OCI-LY3 (cell line): ENCODE measurements around the gene PAK1IP1.

ENCODE experiments used
- H2AFZ ChIP-seq: fragments of 200-600, 300-600 bp; shearing (Covaris generic); 2 replicates; pipeline ENCODE4 v1.6.0; 2014; ENCODE audit warnings: antibody characterized with exemption, low read depth, low read length
- H3K27ac ChIP-seq: fragments of 200-600, 300-600 bp; sonication (generic); 2 replicates; pipeline ENCODE4 v1.5.1; 2014; ENCODE audit warnings: mild to moderate bottlenecking, low read length, moderate library complexity, mixed read lengths
- H3K27me3 ChIP-seq: fragments of 200-600, 300-600 bp; sonication (generic); 2 replicates; pipeline ENCODE4 v1.6.1; 2014; ENCODE audit warnings: low read depth, low read length, mixed read lengths
- H3K36me3 ChIP-seq: fragments of 200-600, 300-600 bp; sonication (generic); replicated peaks from 2 replicates; pipeline ENCODE3; 2014; ENCODE audit warnings: low read depth, low read length, mixed read lengths
- H3K4me1 ChIP-seq: fragments of 300-600, 200-600 bp; sonication (generic); 2 replicates; pipeline ENCODE4 v1.6.1; 2014; ENCODE audit warnings: low read length, mixed read lengths
- H3K4me2 ChIP-seq: fragments of 200-600, 300-600 bp; sonication (generic); 2 replicates; pipeline ENCODE4 v1.6.1; 2014; ENCODE audit warnings: low read length, mixed read lengths
- H3K4me3 ChIP-seq: fragments of 300-600, 200-600 bp; sonication (generic); 2 replicates; pipeline ENCODE4 v1.5.1; 2014; ENCODE audit warnings: antibody characterized with exemption, mild to moderate bottlenecking, low read length, moderate library complexity
- H3K79me2 ChIP-seq: fragments of 300-600, 200-600 bp; shearing (Covaris generic); 2 replicates; pipeline ENCODE4 v1.6.1; 2014; ENCODE audit warnings: mild to moderate bottlenecking, low read length, mixed read lengths
- H3K9ac ChIP-seq: fragments of 300-600, 200-600 bp; shearing (Covaris generic); 2 replicates; pipeline ENCODE4 v1.6.0; 2014; ENCODE audit warnings: mild to moderate bottlenecking, low read length, moderate library complexity
- H3K9me3 ChIP-seq: fragments of 200-600, 300-600 bp; shearing (Covaris generic); 2 replicates; pipeline ENCODE4 v1.6.1; 2014; ENCODE audit warnings: low read length, mixed read lengths; ENCODE audit not compliant: insufficient read depth
- H4K20me1 ChIP-seq: fragments of 200-600, 300-600 bp; sonication (generic); 2 replicates; pipeline ENCODE4 v1.6.1; 2016; ENCODE audit warnings: low read length, mixed read lengths; ENCODE audit not compliant: insufficient read depth
- CTCF ChIP-seq: fragments of 200-600, 300-600 bp; sonication (generic); IDR thresholded peaks from 2 replicates; pipeline ENCODE4 v1.5.1; 2014; ENCODE audit warnings: antibody characterized with exemption, low read length, low read depth
- EZH2phosphoT487 ChIP-seq: fragments of 200-600 bp; shearing (Covaris generic); IDR thresholded peaks from 2 replicates; pipeline ENCODE4 v1.6.1; 2018; ENCODE audit warnings: antibody characterized with exemption, mixed run types, low read depth

PAK1IP1 gene

GRCh38 chr6:10730254-10730653 lies 35.5 kb downstream of the PAK1IP1 start:
- H3K27ac ChIP-seq: no peak overlapping the region
- no peaks in the 10 kb centered on the region for H3K36me3 ChIP-seq

GRCh38 chr6:10733151-10733715 lies 38.5 kb downstream of the PAK1IP1 start:
- H3K4me1 ChIP-seq: no peaks in the 10 kb centered on the region
- no peaks in the 10 kb centered on the region for H3K36me3 ChIP-seq
- H3K27ac ChIP-seq: no peak overlapping the region
- no peak overlapping the region for H3K4me3 ChIP-seq
- H3K4me2 ChIP-seq: no peak overlapping the region
- no peaks in the 10 kb centered on the region for H3K27me3 ChIP-seq
- H4K20me1 ChIP-seq: no peaks in the 10 kb centered on the region
- H3K9ac ChIP-seq: no peak overlapping the region
- H3K79me2 ChIP-seq: no peaks in the 10 kb centered on the region
- TF ChIP-seq CTCF: no peak
- no peak for TF ChIP-seq EZH2phosphoT487
- H2AFZ ChIP-seq: no peak overlapping the region
- H3K9me3 ChIP-seq: no peaks in the 10 kb centered on the region

More at GRCh38 chr6:10730254-10730653, 35.5 kb downstream of the PAK1IP1 start:
- TF ChIP-seq CTCF (no peak), EZH2phosphoT487 (no peak)
- H3K79me2 ChIP-seq: no peaks in the 10 kb centered on the region
- H3K9ac ChIP-seq: no peak overlapping the region
- H2AFZ ChIP-seq: no peak overlapping the region
- no peaks in the 10 kb centered on the region for H3K4me1 ChIP-seq
- no peaks in the 10 kb centered on the region for H3K27me3 ChIP-seq
- H3K9me3 ChIP-seq: no peaks in the 10 kb centered on the region
- no peaks in the 10 kb centered on the region for H4K20me1 ChIP-seq
- H3K4me3 ChIP-seq: no peak overlapping the region
- H3K4me2 ChIP-seq: no peak overlapping the region

GRCh38 chr6:10733863-10734262 lies 39.1 kb downstream of the PAK1IP1 start:
- no peaks in the 10 kb centered on the region for H3K27me3 ChIP-seq
- no peak overlapping the region for H3K4me2 ChIP-seq
- no peak overlapping the region for H3K9ac ChIP-seq
- no peaks in the 10 kb centered on the region for H3K79me2 ChIP-seq
- no peak overlapping the region for H2AFZ ChIP-seq
- no peak overlapping the region for H3K27ac ChIP-seq
- no peaks in the 10 kb centered on the region for H3K9me3 ChIP-seq
- no peaks in the 10 kb centered on the region for H4K20me1 ChIP-seq
- H3K4me1 ChIP-seq: no peaks in the 10 kb centered on the region
- no peak overlapping the region for H3K4me3 ChIP-seq
- H3K36me3 ChIP-seq: no peaks in the 10 kb centered on the region
- TF ChIP-seq CTCF (no peak), EZH2phosphoT487 (no peak)

GRCh38 chr6:10736731-10737130 lies 42.0 kb downstream of the PAK1IP1 start:
- Histone ChIP-seq H4K20me1 (no peaks in the 10 kb centered on the region), H3K4me2 (no peak overlapping the region), H3K9me3 (no peaks in the 10 kb centered on the region), H3K36me3 (no peaks in the 10 kb centered on the region), H3K4me3 (no peak overlapping the region), H2AFZ (no peak overlapping the region), H3K27me3 (no peaks in the 10 kb centered on the region), H3K79me2 (no peaks in the 10 kb centered on the region), H3K4me1 (no peaks in the 10 kb centered on the region), H3K9ac (no peak overlapping the region), H3K27ac (no peak overlapping the region)
- TF ChIP-seq CTCF: no peak
- no peak for TF ChIP-seq EZH2phosphoT487
